ENCODE measurements around the gene EVI5L.

GRCh38 chr19:7852851-7853769 lies 23.1 kb downstream of the EVI5L start:
- TF ChIP-seq CTCF (IDR thresholded peaks at IDR 0.05): peak; percentile 62 to 87 (median 71)
- TF ChIP-seq POLR2A (IDR thresholded peaks at IDR 0.05): no peak
